Upper lobe of left lung (tissue), 6 donors: ENCODE results near the gene SDR39U1. TPM values are rescaled to one million over a fixed set of nuclear protein-coding genes. Genes with fewer than 3 reads are reported as not detected.
A peak's percentile ranks its signal among the peaks of the same experiment; 100 is the strongest.

Source experiments
- ATAC-seq, 2 donors: fragments of 200-7000 bp; cut with Tn5 transposase; one replicate each; pipeline ENCODE4 v1.9.1; 2022; ENCODE audit warnings: mild to moderate bottlenecking in 2 of 2, moderate library complexity in 2 of 2; ENCODE audit not compliant: low FRiP score in 2 of 2
- DNase-seq, 2 donors: peaks; one replicate each; pipeline ENCODE4 v3.0.0-alpha.2; 2019 to 2020
- H3K27ac ChIP-seq, 4 donors: fragments of 200-600 bp; sonication (generic); one replicate each; pipeline ENCODE4 v1.5.1; 2016 to 2019
- H3K27me3 ChIP-seq, 4 donors: fragments of 200-600 bp; sonication (generic); one replicate each; pipeline ENCODE4 v1.5.1; 2017 to 2019
- H3K36me3 ChIP-seq, 4 donors: fragments of 200-600 bp; sonication (generic); one replicate each; pipeline ENCODE4 v1.5.1; 2016 to 2019
- H3K4me1 ChIP-seq, 4 donors: fragments of 200-600 bp; sonication (generic); one replicate each; pipeline ENCODE4 v1.5.1; 2018 to 2019
- H3K4me3 ChIP-seq, 4 donors: fragments of 200-600 bp; sonication (generic); one replicate each; pipeline ENCODE4 v1.5.1; 2017 to 2019; ENCODE audit warnings: mild to moderate bottlenecking in 2 of 4, moderate library complexity in 1 of 4
- H3K9me3 ChIP-seq, 4 donors: fragments of 200-600 bp; sonication (generic); one replicate each; pipeline ENCODE4 v1.5.1; 2018 to 2019
- CTCF ChIP-seq, 6 experiments: fragments of 450-650 bp in 4 of 6; fragments of 200-600 bp in 2 of 6; sonication (generic) in 2 of 6; IDR thresholded peaks; one replicate each; pipeline ENCODE4 v1.5.1; 2016 to 2019; ENCODE audit warnings: antibody characterized with exemption in 6 of 6
- EP300 ChIP-seq, 4 donors: sonication (generic); formaldehyde crosslinking; IDR thresholded peaks; one replicate each; pipeline ENCODE4 v1.5.1; 2017; ENCODE audit warnings: antibody characterized with exemption in 4 of 4, control low read depth in 2 of 4
- POLR2A ChIP-seq, 4 donors: fragments of 450-650 bp; IDR thresholded peaks; one replicate each; pipeline ENCODE4 v1.5.1; 2016 to 2017; ENCODE audit warnings: antibody characterized with exemption in 4 of 4, mild to moderate bottlenecking in 2 of 4
- POLR2AphosphoS5 ChIP-seq, 2 donors: sonication (generic); formaldehyde crosslinking; IDR thresholded peaks; one replicate each; pipeline ENCODE4 v1.5.1; 2017; ENCODE audit warnings: antibody characterized with exemption in 2 of 2
- WGBS, 2 donors: methylation state at CpG; one replicate each; pipeline ENCODE4 v1.1.5; 2017 to 2018; 5-methylcytosine and 5-hydroxymethylcytosine counted together
- total RNA-seq, 6 donors: library from RNA; depleted of rRNA in 4 of 6; stranded (reverse); fragments of >200 nt in 4 of 6; gene quantifications; one replicate each; pipeline versions ENCODE4 v1.1.0 to v1.2.1, GENCODE V29; 2016 to 2021
- donor health status: DM: no; HTN: no; CAD: no; lungs with moderate emphysema.
- donor health status: DM: no; HTN: yes; CAD: no; lungs with severe emphysema.

Gene SDR39U1
- total RNA-seq, 6 donors from 2014 or later = 34.9 to 88.0 (median 52.6) TPM

- H3K4me3 ChIP-seq = no peak overlapping the region
- TF ChIP-seq CTCF (IDR thresholded peaks at IDR 0.05) = no peak
- TF ChIP-seq EP300 (IDR thresholded peaks at IDR 0.05) = no peak
- TF ChIP-seq POLR2AphosphoS5 (IDR thresholded peaks at IDR 0.05) = no peak
- TF ChIP-seq POLR2A (IDR thresholded peaks at IDR 0.05) = no peak
- H3K36me3 ChIP-seq = peaks cover 20 to 75% (median 53%) of the 10 kb centered on the region in 4 donors
- DNase-seq (no peak), ATAC-seq (no peak)
- no peaks in the 10 kb centered on the region for H3K9me3 ChIP-seq
- peaks cover 42 to 66% (median 48%) of the 10 kb centered on the region in 4 donors for H3K4me1 ChIP-seq
- H3K27me3 ChIP-seq = no peaks in the 10 kb centered on the region
- 60% methylated on average over 9 of the region's 9 CpGs for WGBS, 2 donors
- H3K27ac ChIP-seq = peak overlapping the region in 3 of 4 donors; percentile 29 to 95 (median 82)
Observed at GRCh38 chr14:24438223-24439097, 4.1 kb downstream of the SDR39U1 start.

GRCh38 chr14:24437736-24438067 lies 4.9 kb downstream of the SDR39U1 start:
- Histone ChIP-seq H3K4me1 (peaks cover 38 to 63% (median 48%) of the 10 kb centered on the region in 4 donors), H3K4me3 (no peak overlapping the region), H3K36me3 (peaks cover 26 to 83% (median 58%) of the 10 kb centered on the region in 4 donors), H3K27me3 (no peaks in the 10 kb centered on the region), H3K27ac (peak overlapping the region in 3 of 4 donors; percentile 63 to 95 (median 82)), H3K9me3 (no peaks in the 10 kb centered on the region)
- DNase-seq = no peak
- TF ChIP-seq CTCF (IDR thresholded peaks at IDR 0.05) (no peak), EP300 (IDR thresholded peaks at IDR 0.05) (no peak), POLR2A (IDR thresholded peaks at IDR 0.05) (no peak), POLR2AphosphoS5 (IDR thresholded peaks at IDR 0.05) (no peak)
- 52 to 74% methylated on average over 2 of the region's 2 CpGs for WGBS, 2 donors
- no peak for ATAC-seq

GRCh38 chr14:24437020-24437735 lies 5.4 kb downstream of the SDR39U1 start:
- H3K9me3 ChIP-seq = no peaks in the 10 kb centered on the region
- TF ChIP-seq POLR2AphosphoS5 (IDR thresholded peaks at IDR 0.05) = no peak
- TF ChIP-seq POLR2A (IDR thresholded peaks at IDR 0.05) = no peak
- TF ChIP-seq CTCF (IDR thresholded peaks at IDR 0.05) = peak in 1 of 6 experiments; percentile 44
- H3K4me1 ChIP-seq = peaks cover 42 to 66% (median 52%) of the 10 kb centered on the region in 4 donors
- peak overlapping the region; percentile 54 to 95 (median 72) for H3K27ac ChIP-seq
- H3K27me3 ChIP-seq = no peaks in the 10 kb centered on the region
- ATAC-seq (no peak), DNase-seq (peak in 1 of 2 donors; percentile 49)
- 56 to 58% methylated on average over 11 to 12 of the region's 12 CpGs for WGBS, 2 donors
- peaks cover 26 to 88% (median 64%) of the 10 kb centered on the region in 4 donors for H3K36me3 ChIP-seq
- H3K4me3 ChIP-seq = no peak overlapping the region

- no peak overlapping the region for H3K4me3 ChIP-seq
- no peaks in the 10 kb centered on the region for H3K27me3 ChIP-seq
- TF ChIP-seq POLR2AphosphoS5 (IDR thresholded peaks at IDR 0.05) (peak in 1 of 2 donors; percentile 54), POLR2A (IDR thresholded peaks at IDR 0.05) (no peak), CTCF (IDR thresholded peaks at IDR 0.05) (peak; percentile 71 to 87 (median 80))
- 52 to 58% methylated on average over 4 to 5 of the region's 5 CpGs for WGBS, 2 donors
- peaks cover 44 to 66% (median 53%) of the 10 kb centered on the region in 4 donors for H3K4me1 ChIP-seq
- peak; percentile 60 to 81 for ATAC-seq
- H3K27ac ChIP-seq = peak overlapping the region; percentile 57 to 95 (median 72)
- H3K9me3 ChIP-seq = no peaks in the 10 kb centered on the region
- no peak for DNase-seq
- peaks cover 26 to 94% (median 67%) of the 10 kb centered on the region in 4 donors for H3K36me3 ChIP-seq
Observed at GRCh38 chr14:24436355-24437019, 6.1 kb downstream of the SDR39U1 start.
